Adrenal gland (tissue), 12 donors: ENCODE measurements around the gene BRIP1. TPM values are rescaled to one million over a fixed set of nuclear protein-coding genes. Genes with fewer than 3 reads are reported as not detected.

ENCODE experiments used
- DNase-seq, 7 donors: peaks; one replicate each; pipeline ENCODE4 v3.0.0-alpha.2; 2019 to 2020
- H3K27ac ChIP-seq, 5 donors: fragments of 200-600 bp; sonication (generic) in 4 of 5; 1 replicate in 3 of 5; 2 replicates in 2 of 5; pipeline versions ENCODE4 v1.5.1 to v1.8.0; 2016 to 2020; ENCODE audit warnings: mild to moderate bottlenecking in 1 of 5
- H3K27me3 ChIP-seq: fragments of 200-600 bp; 2 replicates; pipeline ENCODE4 v1.8.0; 2021
- H3K36me3 ChIP-seq, 2 donors: fragments of 200-600 bp; replicated peaks in 1 of 2; 1 replicate in 1 of 2; 2 replicates in 1 of 2; pipeline versions ENCODE4 v1.5.1 to v1.8.0; 2018 to 2022
- H3K4me1 ChIP-seq, 2 donors: fragments of 200-600 bp; replicated peaks in 1 of 2; 1 replicate in 1 of 2; 2 replicates in 1 of 2; pipeline versions ENCODE4 v1.5.1 to v1.8.0; 2018 to 2021
- H3K4me3 ChIP-seq, 4 donors: fragments of 200-600 bp; sonication (generic) in 3 of 4; one replicate each; pipeline ENCODE4 v1.5.1; 2016 to 2018
- H3K9me3 ChIP-seq, 3 donors: fragments of 200-600 bp; sonication (generic) in 1 of 3; replicated peaks in 1 of 3; 1 replicate in 2 of 3; 2 replicates in 1 of 3; pipeline versions ENCODE4 v1.5.1 to v1.8.0; 2016 to 2021
- POLR2A ChIP-seq, 2 donors: fragments of 450-650 bp; IDR thresholded peaks; one replicate each; pipeline ENCODE4 v1.6.1; 2017; ENCODE audit warnings: antibody characterized with exemption in 2 of 2, mild to moderate bottlenecking in 2 of 2, moderate library complexity in 1 of 2
- WGBS, 4 donors: extraction: QIAGEN DNeasy Blood & Tissue Kit in 2 of 4; methylation state at CpG; one replicate each; pipeline versions ENCODE4 v1.1.5 to v1.1.7; 2013 to 2017; 5-methylcytosine and 5-hydroxymethylcytosine counted together
- intact Hi-C, 2 donors: fragments of 100-400 bp; cut with DNase I; formaldehyde crosslinking; loops; one replicate each; pipeline versions ENCODE4 v1.14.1 to v1.15.0; 2022 to 2023
- polyA plus RNA-seq, 3 donors: library from polyadenylated mRNA; stranded (reverse); fragments of 200-250 nt in 2 of 3; fragments of 350-450 nt in 1 of 3; fragmentation: Illumina TruSeq in 1 of 3; extraction: RNeasy Lipid Tissue Mini Kit (QIAGEN cat#74804) in 1 of 3; gene quantifications; one replicate each; pipeline ENCODE4 v1.2.3, GENCODE V29; 2013 to 2014
- total RNA-seq, 9 donors: library from RNA; depleted of rRNA in 4 of 9; stranded (reverse); fragments of >200 nt in 4 of 9; fragments of 120-200 nt in 1 of 9; fragmentation: NEBNext Ultra II Directional in 1 of 9; extraction: Animal tissue kit (Norgen Biotek cat#: 25700) in 1 of 9; gene quantifications; one replicate each; pipeline versions ENCODE4 v1.1.0 to v1.2.4, GENCODE V29; 2013 to 2023
- TF ChIP-seq, protein P1 (sequence below), 6 experiments: fragments of 450-650 bp in 4 of 6; fragments of 200-600 bp in 2 of 6; sonication (generic) in 1 of 6; IDR thresholded peaks; 1 replicate in 5 of 6; 2 replicates in 1 of 6; pipeline versions ENCODE4 v1.5.1 to v1.8.0; 2016 to 2021; ENCODE audit warnings: antibody characterized with exemption in 6 of 6, mild to moderate bottlenecking in 2 of 6, moderate library complexity in 1 of 6
- donor health status: healthy with polysubstance abuse.
- donor health status: Bipolar disorder and iron deficiency.
- donor health status: DM: yes; HTN: yes; CAD: no.
- donor health status: DM: no; HTN: no; CAD: no.
- donor health status: DM: no; HTN: no; CAD: no.
- donor health status: DM: yes; HTN: yes; CAD: no.

Gene BRIP1
- total and polyA plus RNA-seq, 12 donors: 0.06 to 6.9 (median 0.46) TPM

DNA sequence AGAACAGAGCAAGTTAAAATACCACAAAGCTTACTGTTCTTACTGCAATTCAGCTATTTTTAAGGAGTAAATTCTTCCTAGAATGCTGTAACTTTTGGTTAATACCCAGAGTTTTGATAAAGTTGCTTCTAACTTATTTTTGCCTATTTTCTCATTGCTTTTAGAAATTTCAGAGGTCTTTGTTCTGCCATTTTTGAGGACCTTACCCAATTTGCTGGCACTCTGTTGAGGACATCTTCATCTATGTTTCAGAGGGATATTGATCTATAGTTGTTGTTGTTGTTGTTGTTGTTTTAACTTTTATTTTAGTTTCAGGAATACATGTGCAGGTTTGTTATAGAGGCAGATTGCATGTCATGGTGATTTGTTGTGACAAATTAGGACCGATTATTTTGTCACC, 161.3 kb downstream of the BRIP1 start:
- no peak for TF ChIP-seq POLR2A (IDR thresholded peaks at IDR 0.05)
- TF ChIP-seq, protein P1, sequence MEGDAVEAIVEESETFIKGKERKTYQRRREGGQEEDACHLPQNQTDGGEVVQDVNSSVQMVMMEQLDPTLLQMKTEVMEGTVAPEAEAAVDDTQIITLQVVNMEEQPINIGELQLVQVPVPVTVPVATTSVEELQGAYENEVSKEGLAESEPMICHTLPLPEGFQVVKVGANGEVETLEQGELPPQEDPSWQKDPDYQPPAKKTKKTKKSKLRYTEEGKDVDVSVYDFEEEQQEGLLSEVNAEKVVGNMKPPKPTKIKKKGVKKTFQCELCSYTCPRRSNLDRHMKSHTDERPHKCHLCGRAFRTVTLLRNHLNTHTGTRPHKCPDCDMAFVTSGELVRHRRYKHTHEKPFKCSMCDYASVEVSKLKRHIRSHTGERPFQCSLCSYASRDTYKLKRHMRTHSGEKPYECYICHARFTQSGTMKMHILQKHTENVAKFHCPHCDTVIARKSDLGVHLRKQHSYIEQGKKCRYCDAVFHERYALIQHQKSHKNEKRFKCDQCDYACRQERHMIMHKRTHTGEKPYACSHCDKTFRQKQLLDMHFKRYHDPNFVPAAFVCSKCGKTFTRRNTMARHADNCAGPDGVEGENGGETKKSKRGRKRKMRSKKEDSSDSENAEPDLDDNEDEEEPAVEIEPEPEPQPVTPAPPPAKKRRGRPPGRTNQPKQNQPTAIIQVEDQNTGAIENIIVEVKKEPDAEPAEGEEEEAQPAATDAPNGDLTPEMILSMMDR (IDR thresholded peaks at IDR 0.05): no peak
- no peaks in the 10 kb centered on the region for H3K27me3 ChIP-seq
- intact Hi-C loops: no loop called here
- no peaks in the 10 kb centered on the region for H3K4me1 ChIP-seq
- 98 to 100% (median 100%) methylated on average over 1 of the region's 1 CpG for WGBS, 4 donors
- H3K9me3 ChIP-seq: peaks cover 0 to 23% (median 0%) of the 10 kb centered on the region in 3 donors
- no peaks in the 10 kb centered on the region for H3K36me3 ChIP-seq
- no peak overlapping the region for H3K4me3 ChIP-seq
- DNase-seq: no peak
- H3K27ac ChIP-seq: no peak overlapping the region

DNA sequence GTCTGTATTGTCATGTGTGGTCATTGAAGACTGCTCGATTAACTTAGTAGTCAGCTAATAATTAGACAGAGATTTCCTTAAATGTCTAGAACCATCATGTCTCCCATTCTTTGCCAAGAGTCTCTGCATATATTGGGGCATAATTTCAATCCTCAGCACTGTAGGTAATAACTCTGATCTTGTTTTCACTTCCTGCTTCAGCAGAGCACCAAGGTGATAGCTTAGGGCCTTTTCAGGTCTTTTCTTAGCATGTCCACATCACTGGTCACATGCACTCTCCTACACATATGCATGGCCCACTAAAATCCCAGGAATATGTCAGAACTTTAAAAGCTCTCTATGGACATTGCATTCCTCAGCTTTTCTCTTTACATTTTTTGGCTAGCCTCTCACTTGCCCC, 162.0 kb downstream of the BRIP1 start:
- DNase-seq: no peak
- Histone ChIP-seq H3K36me3 (no peaks in the 10 kb centered on the region), H3K9me3 (peaks cover 0 to 23% (median 0%) of the 10 kb centered on the region in 3 donors), H3K27me3 (no peaks in the 10 kb centered on the region), H3K27ac (no peak overlapping the region), H3K4me1 (no peaks in the 10 kb centered on the region), H3K4me3 (no peak overlapping the region)
- TF ChIP-seq POLR2A (IDR thresholded peaks at IDR 0.05): no peak
- TF ChIP-seq, protein P1 (IDR thresholded peaks at IDR 0.05): no peak
- intact Hi-C loops: no loop called here
- WGBS, 4 donors: 92 to 100% (median 98%) methylated on average over 1 of the region's 1 CpG

DNA sequence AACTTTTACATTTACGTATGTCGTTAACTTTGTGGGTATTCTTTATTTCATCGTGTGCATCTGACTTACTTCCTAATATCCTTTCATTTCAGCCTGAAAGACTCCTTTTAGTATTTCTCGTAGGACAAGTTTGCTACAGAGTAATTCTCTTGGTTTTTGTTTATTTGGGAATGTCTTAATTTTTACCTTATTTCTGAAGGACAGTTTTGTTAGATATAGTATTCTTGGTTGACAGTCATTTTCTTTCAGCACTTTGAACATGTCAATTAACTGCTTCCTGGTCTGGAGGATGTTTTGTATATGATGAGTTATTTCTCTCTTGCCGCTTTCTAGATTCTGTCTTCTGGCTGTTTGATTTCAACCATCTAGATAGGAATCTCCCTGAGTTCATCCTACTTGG, 163.1 kb downstream of the BRIP1 start:
- no peak for DNase-seq
- TF ChIP-seq, protein P1 (IDR thresholded peaks at IDR 0.05): no peak
- TF ChIP-seq POLR2A (IDR thresholded peaks at IDR 0.05): no peak
- Histone ChIP-seq H3K27me3 (no peaks in the 10 kb centered on the region), H3K36me3 (no peaks in the 10 kb centered on the region), H3K4me1 (no peaks in the 10 kb centered on the region), H3K4me3 (no peak overlapping the region), H3K27ac (no peak overlapping the region), H3K9me3 (peaks cover 0 to 23% (median 0%) of the 10 kb centered on the region in 3 donors)
- WGBS, 4 donors: 98 to 99% (median 98%) methylated on average over 5 of the region's 5 CpGs
- intact Hi-C loops: no loop called here

DNA sequence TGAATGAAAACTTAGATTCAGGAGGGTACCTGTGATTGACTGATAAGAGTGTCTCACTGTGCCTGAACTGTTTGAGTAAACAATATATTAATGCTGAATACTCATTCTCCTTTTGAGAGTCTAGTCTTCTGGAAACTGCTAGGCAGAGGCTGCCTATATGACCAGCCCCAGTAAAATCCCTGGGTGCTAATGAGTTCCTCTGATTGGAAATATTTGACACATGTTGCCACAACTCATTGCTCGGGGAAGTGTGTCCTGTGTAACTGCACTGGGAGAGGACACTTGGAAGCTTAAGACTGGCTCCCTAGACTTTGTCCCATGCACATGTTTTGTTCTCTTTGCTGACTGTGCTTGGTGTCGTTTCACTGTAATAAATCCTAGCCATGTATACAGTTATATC, 163.6 kb downstream of the BRIP1 start:
- intact Hi-C loops: no loop called here

More for the DNA sequence above, 163.6 kb downstream of the BRIP1 start:
- no peak overlapping the region for H3K27ac ChIP-seq
- WGBS, 4 donors: 90 to 100% (median 93%) methylated on average over 1 to 2 of the region's 2 CpGs
- TF ChIP-seq, protein P1 (IDR thresholded peaks at IDR 0.05): no peak
- no peak for TF ChIP-seq POLR2A (IDR thresholded peaks at IDR 0.05)
- no peaks in the 10 kb centered on the region for H3K27me3 ChIP-seq
- no peaks in the 10 kb centered on the region for H3K4me1 ChIP-seq
- no peaks in the 10 kb centered on the region for H3K36me3 ChIP-seq
- no peak for DNase-seq
- peaks cover 0 to 23% (median 0%) of the 10 kb centered on the region in 3 donors for H3K9me3 ChIP-seq
- no peak overlapping the region for H3K4me3 ChIP-seq
